GM12892 (cell line): Measurements from ENCODE around the gene C5.

ENCODE experiments used
- POLR2A ChIP-seq: IDR thresholded peaks from 2 replicates; pipeline ENCODE4 v1.6.1; 2011; ENCODE audit warnings: low read depth, low read length, control low read depth
- POLR2AphosphoS5 ChIP-seq: IDR thresholded peaks from 2 replicates; pipeline ENCODE4 v1.6.1; 2011; ENCODE audit warnings: low read depth, low read length, control low read depth

DNA sequence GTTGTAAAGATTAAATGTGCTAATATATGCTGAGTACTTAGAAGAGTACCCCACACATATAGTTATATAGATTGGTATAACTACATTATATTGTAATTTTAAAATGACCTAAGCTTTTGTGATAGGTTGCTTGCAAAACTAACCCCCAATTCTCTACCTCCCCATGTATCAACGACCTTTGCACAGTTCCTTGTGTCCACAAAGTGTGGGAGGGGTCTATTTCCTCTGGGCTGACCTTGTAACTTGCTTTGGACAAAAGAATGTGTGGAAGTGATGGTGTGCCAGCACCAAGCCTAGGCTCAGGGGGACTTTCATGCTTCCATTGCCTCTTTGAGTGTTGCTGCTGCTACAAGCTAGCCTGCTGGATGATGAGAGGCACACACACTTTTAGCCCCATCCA, 20.6 kb downstream of the C5 start:
- TF ChIP-seq POLR2A: no peak
- TF ChIP-seq POLR2AphosphoS5: no peak
